NCI-H1436 treated with DMSO at 0.1 percent for 48 hours (cell line): ENCODE measurements around the gene CADM3.

Experiments used
- DNase-seq: peaks from one replicate; lab custom pipeline; 2025; lab: John Stamatoyannopoulos, UW

The CADM3 gene

GRCh38 chr1:159175571-159175970, 4.2 kb downstream of the CADM3 start:
- DNase-seq = no peak

- no peak for DNase-seq
These were observed 6.0 kb downstream of the CADM3 start for GRCh38 chr1:159177272-159177907.

GRCh38 chr1:159179906-159180305, 8.5 kb downstream of the CADM3 start:
- no peak for DNase-seq

- DNase-seq = no peak
These were observed 9.1 kb downstream of the CADM3 start for GRCh38 chr1:159180516-159180915.

- DNase-seq = no peak
These were observed 10.1 kb downstream of the CADM3 start for GRCh38 chr1:159181328-159182024.

- no peak for DNase-seq
These were observed 12.8 kb downstream of the CADM3 start for GRCh38 chr1:159184201-159184600.

- no peak for DNase-seq
These were observed 13.7 kb downstream of the CADM3 start for GRCh38 chr1:159185121-159185520.

- no peak for DNase-seq
These were observed 15.6 kb downstream of the CADM3 start for GRCh38 chr1:159187033-159187432.

- no peak for DNase-seq
These were observed 16.4 kb downstream of the CADM3 start for GRCh38 chr1:159187647-159188374.

- DNase-seq = no peak
These were observed 17.0 kb downstream of the CADM3 start for GRCh38 chr1:159188375-159188788.

GRCh38 chr1:159190441-159190840, 19.0 kb downstream of the CADM3 start:
- no peak for DNase-seq

- no peak for DNase-seq
These were observed 25.1 kb downstream of the CADM3 start for GRCh38 chr1:159196543-159196942.

GRCh38 chr1:159197561-159198557, 26.4 kb downstream of the CADM3 start:
- no peak for DNase-seq

GRCh38 chr1:159199901-159200300, 28.5 kb downstream of the CADM3 start:
- no peak for DNase-seq

GRCh38 chr1:159200769-159201168, 29.4 kb downstream of the CADM3 start:
- DNase-seq = no peak

- DNase-seq = no peak
These were observed 30.2 kb downstream of the CADM3 start for GRCh38 chr1:159201642-159202041.

GRCh38 chr1:159203610-159204009, 32.2 kb downstream of the CADM3 start:
- DNase-seq = no peak

GRCh38 chr1:159204161-159205141, 33.0 kb downstream of the CADM3 start, which contains the start of gene ACKR1:
Gene ACKR1 (plus strand): TSS chr1:159204875. CDS start chr1:159204960, 85 bp downstream.
- no peak for DNase-seq

GRCh38 chr1:159205225-159205624, 33.8 kb downstream of the CADM3 start:
- DNase-seq = no peak

GRCh38 chr1:159206110-159206509, 34.7 kb downstream of the CADM3 start:
- DNase-seq = no peak

GRCh38 chr1:159207080-159207479, 35.7 kb downstream of the CADM3 start:
- DNase-seq = no peak
